ENCODE results near the gene PTPRN2. TPM values are rescaled to one million over a fixed set of nuclear protein-coding genes. Genes with fewer than 3 reads are reported as not detected.

Gene PTPRN2
- total and polyA plus RNA-seq, 2 of the 13 experiments (the other 11 are each of a cell fraction or from before 2014, with no cell fraction given) = 2.5 to 24.2 TPM

- TF ChIP-seq SNAPC4 (CRISPR knock-in tag; IDR thresholded peaks at IDR 0.05) = no peak
- TF ChIP-seq ESRRA (CRISPR knock-in tag; IDR thresholded peaks at IDR 0.05; ENCODE audit: low read depth) = no peak
- TF ChIP-seq MAZ (IDR thresholded peaks at IDR 0.05; ENCODE audit: borderline replicate concordance, low read depth, low read length) = no peak
- TF ChIP-seq MAZ (CRISPR knock-in tag; IDR thresholded peaks at IDR 0.05; ENCODE audit: low read depth) = peak; percentile 53; the same call in 1 of the 2 replicates
- TF ChIP-seq SALL1 (CRISPR knock-in tag; IDR thresholded peaks at IDR 0.05) = peak; percentile 80
- no peak for TF ChIP-seq CENPBD1 (CRISPR knock-in tag; IDR thresholded peaks at IDR 0.05; ENCODE audit: borderline replicate concordance, low read depth)
- TF ChIP-seq EED (CRISPR knock-in tag; IDR thresholded peaks at IDR 0.05) = 0 out of 2 replicates have a peak, but pooled peaks have one; percentile 26
- no peak for TF ChIP-seq ATF7 (IDR thresholded peaks at IDR 0.05)
- TF ChIP-seq ATF7 (CRISPR knock-in tag; IDR thresholded peaks at IDR 0.05) = no peak
- no peak for TF ChIP-seq RFX1 (IDR thresholded peaks at IDR 0.05)
Measured at GRCh38 chr7:157944734-157945291, 642.8 kb downstream of the PTPRN2 start (continued).
